AG04450 (cell line): ENCODE data around the gene PDGFA. TPM values are rescaled to one million over a fixed set of nuclear protein-coding genes. Genes with fewer than 3 reads are reported as not detected.

ENCODE experiments used
- CTCF ChIA-PET: fragments of 300-600, 350-600 bp; formaldehyde crosslinking; extraction: SDS; loops from one replicate; lab custom pipeline; 2022; ENCODE audit warnings: antibody characterized with exemption, inconsistent platforms; lab: Charles Lee
- POLR2A ChIA-PET: fragments of 350-600 bp; formaldehyde crosslinking; extraction: SDS; loops from one replicate; lab custom pipeline; 2021; ENCODE audit warnings: antibody characterized with exemption, inconsistent platforms; lab: Yijun Ruan, JAX
- DNase-seq: peaks from one replicate; pipeline ENCODE4 v3.0.0-alpha.2; 2011; ENCODE audit warnings: low read depth, low spot score
- H3K27ac ChIP-seq: one replicate; pipeline ENCODE4 v1.5.1; 2012; ENCODE audit warnings: low read depth, low read length, control low read depth
- H3K27me3 ChIP-seq: one replicate; pipeline ENCODE4 v1.6.0; 2012; ENCODE audit warnings: low read length; ENCODE audit not compliant: control insufficient read depth, insufficient read depth
- H3K4me3 ChIP-seq: 2 replicates; pipeline ENCODE4 v1.5.1; 2011; ENCODE audit warnings: mild to moderate bottlenecking, low read depth, low read length, control low read depth
- H3K9me3 ChIP-seq: 2 replicates; pipeline ENCODE4 v1.5.1; 2012; ENCODE audit warnings: low read length; ENCODE audit not compliant: control insufficient read depth, insufficient read depth
- CTCF ChIP-seq: IDR thresholded peaks from 2 replicates; pipeline ENCODE4 v1.5.1; 2011; ENCODE audit warnings: low read depth, low read length, control low read depth, inconsistent platforms
- polyA plus RNA-seq: library from polyadenylated mRNA; depleted of rRNA; stranded (reverse); fragments of >200 nt; gene quantifications from 2 replicates; pipeline ENCODE4 v1.2.3, GENCODE V29; 2011

PDGFA gene
- polyA plus RNA-seq, 1 experiment, result 2.0 TPM

- ChIA-PET CTCF (no interaction called here), POLR2A (no interaction called here)
- Histone ChIP-seq H3K27me3 (no peaks in the 10 kb centered on the region), H3K9me3 (peaks cover 11% of the 10 kb centered on the region; the same call in 1 of the 2 replicates), H3K27ac (no peak overlapping the region), H3K4me3 (no peak overlapping the region)
- DNase-seq, result no peak
- no peak for TF ChIP-seq CTCF
These were observed 20.7 kb downstream of the PDGFA start for GRCh38 chr7:498678-499641.

GRCh38 chr7:497946-498655 lies 21.5 kb downstream of the PDGFA start:
- POLR2A ChIA-PET, result interaction anchor here (0.6 kb wide), 2 partner anchors 8 to 48 kb away, joined by 3 to 5 read pairs; no protein-coding TSS in a partner anchor
- no peak overlapping the region for H3K4me3 ChIP-seq
- no peak for TF ChIP-seq CTCF
- CTCF ChIA-PET, result interaction anchor here (0.6 kb wide), 1 partner anchor 168 kb away, joined by 3 read pairs; no protein-coding TSS in a partner anchor
- no peak for DNase-seq
- H3K27me3 ChIP-seq, result no peaks in the 10 kb centered on the region
- no peak overlapping the region for H3K27ac ChIP-seq
- H3K9me3 ChIP-seq, result peaks cover 18% of the 10 kb centered on the region; the same call in 1 of the 2 replicates

- H3K9me3 ChIP-seq, result peaks cover 23% of the 10 kb centered on the region; the same call in 1 of the 2 replicates
- H3K27me3 ChIP-seq, result no peaks in the 10 kb centered on the region
- ChIA-PET POLR2A (interaction anchor here (0.6 kb wide), 1 partner anchor 48 kb away, joined by 5 read pairs; no protein-coding TSS in a partner anchor), CTCF (interaction anchor here (0.6 kb wide), 1 partner anchor 169 kb away, joined by 3 read pairs; no protein-coding TSS in a partner anchor)
- H3K27ac ChIP-seq, result no peak overlapping the region
- H3K4me3 ChIP-seq, result no peak overlapping the region
- TF ChIP-seq CTCF, result no peak
- DNase-seq, result no peak
These were observed 22.3 kb downstream of the PDGFA start for GRCh38 chr7:497346-497745.

- Histone ChIP-seq H3K4me3 (no peak overlapping the region), H3K27me3 (no peaks in the 10 kb centered on the region), H3K27ac (no peak overlapping the region), H3K9me3 (peaks cover 23% of the 10 kb centered on the region; the same call in 1 of the 2 replicates)
- no peak for DNase-seq
- ChIA-PET CTCF (no interaction called here), POLR2A (no interaction called here)
- TF ChIP-seq CTCF, result no peak
These were observed 22.9 kb downstream of the PDGFA start for GRCh38 chr7:496528-497295.
